OCI-LY1 (cell line): Measurements from ENCODE around the gene NAA20.

ENCODE experiments used
- H2AFZ ChIP-seq: fragments of 200-600 bp; sonication (generic), shearing (Covaris generic); 2 replicates; pipeline ENCODE4 v1.6.0; 2014; ENCODE audit warnings: antibody characterized with exemption, mild to moderate bottlenecking, low read length
- H3F3A ChIP-seq: fragments of 200-600 bp; sonication (generic), shearing (Covaris generic); 2 replicates; pipeline ENCODE4 v1.6.0; 2014; ENCODE audit warnings: mild to moderate bottlenecking, antibody characterized with exemption, low read length, moderate library complexity; ENCODE audit not compliant: insufficient read depth
- H3K27ac ChIP-seq: fragments of 200-600 bp; sonication (generic); 2 replicates; pipeline ENCODE4 v1.5.1; 2014; ENCODE audit warnings: low read length, mixed run types, mild to moderate bottlenecking, low read depth; ENCODE audit not compliant: poor library complexity, severe bottlenecking
- H3K27me3 ChIP-seq: fragments of 200-600 bp; sonication (generic); 2 replicates; pipeline ENCODE4 v1.6.0; 2014; ENCODE audit warnings: antibody characterized with exemption, mild to moderate bottlenecking, low read length, moderate library complexity; ENCODE audit not compliant: insufficient read depth
- H3K36me3 ChIP-seq: fragments of 200-600 bp; sonication (generic); 2 replicates; pipeline ENCODE4 v1.6.1; 2014; ENCODE audit warnings: mild to moderate bottlenecking, antibody characterized with exemption, low read length, moderate library complexity, mixed read lengths; ENCODE audit not compliant: insufficient read depth
- H3K4me1 ChIP-seq: fragments of 200-600 bp; sonication (generic); 2 replicates; pipeline ENCODE4 v1.5.1; 2014; ENCODE audit warnings: mild to moderate bottlenecking, low read length, moderate library complexity; ENCODE audit not compliant: insufficient read depth, severe bottlenecking
- H3K4me2 ChIP-seq: fragments of 200-600 bp; sonication (generic), shearing (Covaris generic); 2 replicates; pipeline ENCODE4 v1.6.1; 2014; ENCODE audit warnings: low read length
- H3K4me3 ChIP-seq: fragments of 200-600 bp; sonication (generic); 2 replicates; pipeline ENCODE4 v1.5.1; 2014; ENCODE audit warnings: low read length, low read depth, mild to moderate bottlenecking, mixed read lengths; ENCODE audit not compliant: poor library complexity, severe bottlenecking
- H3K79me2 ChIP-seq: fragments of 200-600 bp; shearing (Covaris generic); 2 replicates; pipeline ENCODE4 v1.6.1; 2016; ENCODE audit warnings: mixed run types, low read length, mixed read lengths; ENCODE audit not compliant: insufficient read depth
- H3K9ac ChIP-seq: fragments of 200-600 bp; sonication (generic), shearing (Covaris generic); 2 replicates; pipeline ENCODE4 v1.6.1; 2014; ENCODE audit warnings: mild to moderate bottlenecking, low read length, mixed read lengths
- H3K9me2 ChIP-seq: fragments of 200-600 bp; sonication (generic), shearing (Covaris generic); 2 replicates; pipeline ENCODE4 v1.6.1; 2014; ENCODE audit warnings: low read depth, mild to moderate bottlenecking, low read length, mixed read lengths
- H3K9me3 ChIP-seq: fragments of 200-600 bp; shearing (Covaris generic); 2 replicates; pipeline ENCODE4 v1.6.1; 2014; ENCODE audit warnings: low read length, mixed read lengths
- H4K20me1 ChIP-seq: fragments of 200-600 bp; sonication (generic), shearing (Covaris generic); 2 replicates; pipeline ENCODE4 v1.6.0; 2016; ENCODE audit warnings: mild to moderate bottlenecking, low read length; ENCODE audit not compliant: insufficient read depth
- EZH2 ChIP-seq: fragments of 200-600 bp; sonication (generic), shearing (Covaris generic); IDR thresholded peaks from 2 replicates; pipeline ENCODE4 v1.8.0; 2017; ENCODE audit warnings: borderline replicate concordance, mixed run types, mild to moderate bottlenecking, antibody characterized with exemption, low read length, moderate library complexity, mixed read lengths
- TF ChIP-seq, protein P1 (sequence below): fragments of 200-600 bp; sonication (generic), shearing (Covaris generic); IDR thresholded peaks from 2 replicates; pipeline ENCODE4 v1.5.1; 2017; ENCODE audit warnings: mild to moderate bottlenecking, antibody characterized with exemption, low read length, moderate library complexity, mixed read lengths

The NAA20 gene

DNA sequence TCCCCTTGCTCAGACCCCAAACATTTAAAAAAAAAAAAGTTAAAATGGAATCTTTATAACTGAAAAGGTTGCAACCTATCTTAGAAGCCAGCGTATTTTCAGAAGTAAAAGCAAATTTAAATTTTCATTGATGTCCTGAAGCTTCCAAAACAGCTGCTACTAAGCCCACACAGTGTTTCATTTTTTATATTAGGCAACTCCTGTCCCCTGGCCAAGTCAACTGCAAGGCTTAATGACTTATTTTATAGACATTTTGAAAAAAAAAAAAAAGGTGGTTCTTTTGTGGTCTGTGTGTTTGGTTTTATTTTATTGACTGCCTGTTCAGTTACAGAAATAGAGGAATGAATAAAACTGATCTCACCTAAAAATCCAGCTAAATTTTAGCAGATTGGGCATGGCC, 48.2 kb downstream of the NAA20 start:
- Histone ChIP-seq H3K9me3 (no peaks in the 10 kb centered on the region), H3F3A (no peaks in the 10 kb centered on the region), H3K79me2 (no peaks in the 10 kb centered on the region), H3K27me3 (no peaks in the 10 kb centered on the region; the same call in 1 of the 2 replicates), H2AFZ (no peak overlapping the region), H3K27ac (no peak overlapping the region), H4K20me1 (no peaks in the 10 kb centered on the region), H3K4me1 (peaks cover 2% of the 10 kb centered on the region), H3K9ac (no peak overlapping the region), H3K9me2 (no peaks in the 10 kb centered on the region), H3K4me3 (no peak overlapping the region), H3K4me2 (no peak overlapping the region), H3K36me3 (no peaks in the 10 kb centered on the region)
- TF ChIP-seq EZH2, result no peak
- TF ChIP-seq, protein P1, sequence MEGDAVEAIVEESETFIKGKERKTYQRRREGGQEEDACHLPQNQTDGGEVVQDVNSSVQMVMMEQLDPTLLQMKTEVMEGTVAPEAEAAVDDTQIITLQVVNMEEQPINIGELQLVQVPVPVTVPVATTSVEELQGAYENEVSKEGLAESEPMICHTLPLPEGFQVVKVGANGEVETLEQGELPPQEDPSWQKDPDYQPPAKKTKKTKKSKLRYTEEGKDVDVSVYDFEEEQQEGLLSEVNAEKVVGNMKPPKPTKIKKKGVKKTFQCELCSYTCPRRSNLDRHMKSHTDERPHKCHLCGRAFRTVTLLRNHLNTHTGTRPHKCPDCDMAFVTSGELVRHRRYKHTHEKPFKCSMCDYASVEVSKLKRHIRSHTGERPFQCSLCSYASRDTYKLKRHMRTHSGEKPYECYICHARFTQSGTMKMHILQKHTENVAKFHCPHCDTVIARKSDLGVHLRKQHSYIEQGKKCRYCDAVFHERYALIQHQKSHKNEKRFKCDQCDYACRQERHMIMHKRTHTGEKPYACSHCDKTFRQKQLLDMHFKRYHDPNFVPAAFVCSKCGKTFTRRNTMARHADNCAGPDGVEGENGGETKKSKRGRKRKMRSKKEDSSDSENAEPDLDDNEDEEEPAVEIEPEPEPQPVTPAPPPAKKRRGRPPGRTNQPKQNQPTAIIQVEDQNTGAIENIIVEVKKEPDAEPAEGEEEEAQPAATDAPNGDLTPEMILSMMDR, result no peak

DNA sequence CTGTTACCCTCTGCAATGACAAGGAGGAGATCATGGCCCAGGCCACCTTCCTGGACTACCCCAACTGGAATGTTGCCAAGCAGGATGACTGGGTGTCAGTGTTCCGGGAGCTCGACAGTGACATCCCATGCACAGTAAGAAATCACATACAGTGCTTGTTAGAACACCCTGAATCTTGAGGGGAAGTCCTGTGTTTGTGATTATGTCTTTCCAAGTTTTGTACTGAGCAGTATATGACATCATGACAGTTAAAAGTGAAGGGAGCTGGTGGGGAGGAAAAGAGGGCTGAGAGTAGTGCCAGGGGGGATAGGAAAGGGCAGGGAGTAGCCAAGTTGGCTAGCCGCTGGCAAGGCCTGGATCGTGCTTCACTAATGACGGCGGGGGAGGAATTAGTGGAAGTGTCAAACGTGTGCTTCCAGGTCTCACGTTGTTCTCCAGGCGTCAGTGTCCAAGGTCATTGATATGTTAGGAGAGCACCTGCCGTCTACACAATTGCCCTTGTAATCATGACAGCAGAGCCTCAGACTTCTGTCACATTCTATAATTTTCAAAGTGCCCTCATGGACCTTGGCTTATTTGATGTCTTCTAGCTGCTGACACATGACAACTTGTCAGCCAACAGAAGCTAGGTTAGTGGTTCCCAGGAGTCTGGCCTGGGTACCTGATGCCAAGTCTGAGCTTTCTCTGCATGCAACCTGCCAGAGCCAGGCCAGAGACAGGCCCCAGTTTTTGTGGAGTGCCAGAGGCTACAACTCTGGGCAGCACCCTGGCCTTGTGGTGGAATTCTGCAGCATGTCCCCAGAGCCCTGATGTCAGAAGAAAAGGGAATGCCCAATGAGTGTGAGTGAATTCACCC, 53.9 kb downstream of the NAA20 start:
- H3K4me1 ChIP-seq, result no peaks in the 10 kb centered on the region
- no peaks in the 10 kb centered on the region for H3K79me2 ChIP-seq
- H3K9ac ChIP-seq, result no peak overlapping the region
- no peaks in the 10 kb centered on the region for H3F3A ChIP-seq
- TF ChIP-seq, protein P1, result no peak
- TF ChIP-seq EZH2, result no peak
- H3K4me2 ChIP-seq, result no peak overlapping the region
- no peaks in the 10 kb centered on the region for H3K9me2 ChIP-seq
- H3K27ac ChIP-seq, result no peak overlapping the region
- no peaks in the 10 kb centered on the region for H3K27me3 ChIP-seq
- no peaks in the 10 kb centered on the region for H3K9me3 ChIP-seq
- H3K4me3 ChIP-seq, result no peak overlapping the region
- no peak overlapping the region for H2AFZ ChIP-seq
- H4K20me1 ChIP-seq, result no peaks in the 10 kb centered on the region
- H3K36me3 ChIP-seq, result no peaks in the 10 kb centered on the region

DNA sequence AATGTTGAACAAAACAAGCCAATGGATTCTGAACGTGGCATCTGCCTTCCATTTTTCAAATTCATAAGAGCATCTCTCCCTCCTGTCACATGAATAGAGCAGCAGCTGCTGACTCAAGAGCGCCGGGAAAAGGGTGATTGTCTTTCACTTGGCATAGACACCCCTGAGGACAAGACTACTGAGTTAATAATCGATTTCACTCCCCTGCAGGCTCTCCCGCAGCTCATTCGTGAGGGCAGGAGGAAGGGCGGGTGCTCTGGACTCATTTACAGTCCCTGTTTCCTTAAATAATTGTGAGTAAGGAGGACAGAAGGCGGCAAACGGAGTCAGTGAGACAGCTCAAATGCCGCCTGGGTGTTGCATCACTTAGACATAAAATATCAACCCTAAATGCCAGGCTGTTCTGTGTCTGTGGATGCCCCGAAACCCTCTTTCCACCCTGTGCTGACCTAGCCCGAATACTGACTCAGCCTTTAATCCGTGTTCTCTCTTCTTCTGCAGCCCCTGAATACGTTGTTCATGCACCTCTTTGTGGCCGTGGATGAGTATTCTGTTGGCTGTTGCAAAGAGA, 56.7 kb downstream of the NAA20 start:
- no peaks in the 10 kb centered on the region for H3K79me2 ChIP-seq
- H4K20me1 ChIP-seq, result no peaks in the 10 kb centered on the region
- no peaks in the 10 kb centered on the region for H3K27me3 ChIP-seq
- no peak overlapping the region for H3K27ac ChIP-seq
- H3K9me2 ChIP-seq, result no peaks in the 10 kb centered on the region
- H3F3A ChIP-seq, result no peaks in the 10 kb centered on the region
- H3K36me3 ChIP-seq, result no peaks in the 10 kb centered on the region
- H2AFZ ChIP-seq, result no peak overlapping the region
- no peak overlapping the region for H3K9ac ChIP-seq
- TF ChIP-seq EZH2, result no peak
- TF ChIP-seq, protein P1, result no peak
- no peaks in the 10 kb centered on the region for H3K9me3 ChIP-seq
- no peak overlapping the region for H3K4me3 ChIP-seq
- H3K4me1 ChIP-seq, result no peaks in the 10 kb centered on the region
- H3K4me2 ChIP-seq, result no peak overlapping the region
